COR-L47 (cell line): ENCODE data around the gene HINT3.
"Not testable (repeated sequence)": the region's sequence is repeated elsewhere in the genome, so short reads cannot be mapped to it uniquely, and the experiment has no call there.

ENCODE experiments used
- DNase-seq: peaks from one replicate; lab custom pipeline; 2025; lab: John Stamatoyannopoulos, UW

Gene HINT3

DNA sequence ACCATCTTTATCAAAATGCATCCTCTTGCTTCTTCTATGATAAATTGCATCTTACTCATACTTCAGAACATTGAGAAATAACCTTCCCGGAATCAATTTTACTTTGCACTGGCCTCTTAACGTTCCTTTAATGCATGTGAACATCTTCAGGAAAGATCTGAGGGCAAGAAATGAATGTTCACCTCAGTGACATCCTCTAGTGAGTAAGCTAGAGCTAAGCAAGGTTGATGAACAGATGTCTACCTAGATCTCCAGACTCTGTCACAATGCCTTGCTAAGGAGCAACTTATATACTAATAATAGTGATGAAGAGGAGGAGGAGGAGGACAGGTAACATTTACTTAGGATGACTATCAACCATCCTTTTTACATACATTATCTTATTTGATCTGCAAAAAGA is 16.8 kb upstream of the HINT3 start:
- no peak for DNase-seq

DNA sequence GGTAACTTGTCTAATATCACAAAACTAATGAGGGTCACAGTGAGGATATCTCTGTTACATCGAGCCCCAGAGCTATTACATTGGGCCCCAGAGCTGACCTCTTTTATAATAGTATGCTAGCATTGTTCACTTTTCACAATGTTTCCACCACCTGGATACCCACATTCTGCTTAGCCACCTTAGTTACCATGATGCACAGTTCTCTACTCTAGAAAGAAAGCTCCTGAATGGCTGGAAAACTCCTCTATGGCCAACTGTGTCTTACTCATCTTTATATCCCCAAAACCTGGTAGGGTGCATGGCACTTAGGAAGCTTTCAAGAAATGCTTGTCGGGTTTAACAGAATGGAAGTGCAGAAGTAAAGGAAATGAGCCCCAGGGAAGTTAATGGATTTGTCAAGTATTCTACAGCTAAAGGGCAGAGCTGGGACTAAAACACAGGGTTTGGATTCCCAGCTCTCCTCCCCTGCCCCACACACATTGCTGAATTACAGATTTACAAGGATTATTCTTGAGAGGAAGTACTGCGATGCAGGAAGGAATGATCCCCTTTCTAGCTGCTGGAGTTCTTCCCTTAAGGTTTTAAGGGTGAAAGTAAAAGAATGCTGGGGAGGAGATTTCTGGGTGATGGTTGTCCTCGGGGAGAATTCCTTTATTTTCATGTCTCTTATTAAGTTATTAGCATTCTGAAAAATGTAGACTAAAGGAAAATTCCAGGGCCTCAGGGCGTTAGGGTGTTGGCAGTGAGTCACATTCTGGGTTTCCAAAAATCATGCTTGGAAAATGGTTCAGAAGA is 16.1 kb upstream of the HINT3 start:
- DNase-seq = no peak

DNA sequence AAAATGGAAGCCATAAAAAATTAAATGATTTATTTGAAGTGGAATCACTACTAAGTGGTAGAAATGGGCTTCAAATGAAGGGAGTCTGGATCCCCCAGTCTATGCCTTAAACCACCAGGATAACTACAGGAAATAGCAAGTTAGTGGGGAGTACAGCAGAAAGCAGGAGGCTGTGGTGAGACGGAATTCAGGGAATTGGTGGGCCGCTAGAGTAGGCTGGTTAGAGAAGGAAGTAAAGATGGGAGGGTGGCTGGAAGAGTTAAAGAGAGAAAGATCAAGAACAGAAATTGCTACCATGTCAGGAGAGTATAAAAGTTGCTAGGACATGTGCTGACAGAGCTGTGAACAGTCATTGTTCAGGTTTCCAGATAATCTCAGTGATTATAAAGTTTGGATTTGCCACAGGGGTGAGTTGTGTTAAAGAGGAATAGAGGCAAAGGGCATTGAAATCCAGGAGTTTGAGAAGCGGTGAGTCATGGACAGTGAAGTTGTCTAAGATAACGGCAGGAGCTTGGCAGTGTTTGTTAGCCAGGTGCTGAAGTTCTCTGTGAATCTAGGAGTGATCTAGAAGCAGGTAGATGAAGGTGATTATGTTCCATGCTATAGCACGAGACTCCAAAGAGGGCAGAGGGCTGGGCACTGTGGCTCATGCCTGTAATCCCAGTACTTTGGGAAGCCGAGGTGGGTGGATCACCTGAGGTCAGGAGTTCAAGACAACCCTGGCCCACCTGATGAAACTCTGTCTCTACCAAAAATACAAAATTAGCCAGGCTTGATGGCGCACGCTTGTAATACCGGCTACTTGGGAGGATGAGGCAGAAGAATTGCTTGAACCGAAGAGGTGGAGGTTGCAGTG is 13.7 kb upstream of the HINT3 start:
- DNase-seq = no peak

DNA sequence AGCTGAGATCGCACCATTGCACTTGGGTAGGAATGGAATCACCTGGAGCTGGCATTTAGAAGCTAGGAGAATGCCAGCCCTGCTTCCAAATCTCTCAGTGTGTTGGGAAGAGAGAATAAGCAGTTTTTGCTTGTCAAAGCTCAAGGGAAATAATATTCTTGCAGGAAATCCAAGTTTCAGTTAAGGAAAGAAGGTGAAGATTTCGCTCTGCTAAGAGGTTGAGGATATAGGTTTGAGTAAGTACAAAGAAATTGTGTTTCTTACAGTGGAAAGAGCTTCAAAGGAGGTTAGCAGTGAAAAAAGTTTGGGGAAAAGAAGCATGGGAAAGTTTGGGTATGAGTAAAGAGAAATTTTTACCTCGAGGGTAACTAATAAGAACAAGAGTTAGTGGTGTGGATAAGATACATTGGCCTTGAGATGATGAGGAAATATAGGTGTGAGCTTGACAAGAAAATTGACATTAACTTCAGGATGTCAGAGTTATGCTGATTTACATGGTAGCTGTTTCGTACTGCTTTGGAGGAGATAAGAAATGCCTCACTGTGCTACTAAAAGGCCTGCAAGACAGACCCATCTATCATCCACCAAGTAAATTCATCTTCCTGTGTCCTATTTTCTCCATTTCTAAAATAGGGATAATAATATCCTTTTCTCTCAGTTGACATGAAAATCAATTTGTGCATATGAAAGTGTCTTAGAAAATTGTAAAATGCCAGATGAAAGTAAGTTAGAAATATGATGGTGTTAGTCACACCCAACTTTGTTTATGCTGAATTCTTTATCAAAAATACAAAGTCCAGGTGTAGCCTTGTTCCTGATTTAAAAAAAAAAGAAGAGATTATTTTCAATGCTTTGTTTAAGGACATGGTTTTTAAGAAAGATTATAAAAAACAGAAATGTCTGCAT is 12.8 kb upstream of the HINT3 start:
- no peak for DNase-seq

- no peak for DNase-seq
These were observed 12.1 kb upstream of the HINT3 start for GRCh38 chr6:125944434-125944816.

DNA sequence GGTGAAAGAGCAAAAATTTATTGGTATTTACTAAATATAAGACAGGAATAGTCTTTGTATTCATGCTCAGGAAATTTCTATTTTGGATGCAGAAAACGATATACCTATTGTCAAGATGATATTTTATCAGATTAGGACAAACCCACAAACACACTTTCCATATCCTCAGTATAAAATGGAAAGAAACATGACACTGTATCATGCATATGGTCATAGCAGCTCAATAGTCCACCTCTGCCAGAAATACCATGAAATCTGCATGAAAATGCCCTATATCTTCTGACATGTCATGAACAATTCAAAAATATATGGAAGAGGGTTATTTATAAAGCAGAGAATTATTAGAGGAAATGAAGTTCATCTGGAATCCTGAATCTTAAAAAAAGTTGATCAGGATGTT is 11.7 kb upstream of the HINT3 start:
- DNase-seq = no peak

GRCh38 chr6:125945378-125946141 is 11.0 kb upstream of the HINT3 start:
- DNase-seq = no peak

DNA sequence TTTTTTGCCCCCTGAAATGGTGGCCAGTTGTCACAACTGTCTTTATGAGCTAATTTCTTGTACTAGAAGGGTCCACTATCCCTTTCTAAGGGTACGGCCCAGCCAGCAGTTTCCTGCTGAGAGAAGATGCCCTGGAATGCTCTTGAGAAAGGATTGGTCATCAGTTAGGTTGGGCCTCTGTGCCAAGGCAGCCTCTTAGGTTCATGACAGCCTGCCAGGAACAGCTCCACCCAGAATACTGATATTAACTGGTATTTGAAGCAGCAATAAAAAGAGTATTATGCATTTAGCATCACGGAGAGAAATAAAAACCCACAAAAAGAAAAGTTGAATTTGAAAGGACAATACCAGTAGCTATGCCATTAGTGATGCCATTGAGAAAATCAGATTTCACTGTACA is 9.0 kb upstream of the HINT3 start:
- no peak for DNase-seq

DNA sequence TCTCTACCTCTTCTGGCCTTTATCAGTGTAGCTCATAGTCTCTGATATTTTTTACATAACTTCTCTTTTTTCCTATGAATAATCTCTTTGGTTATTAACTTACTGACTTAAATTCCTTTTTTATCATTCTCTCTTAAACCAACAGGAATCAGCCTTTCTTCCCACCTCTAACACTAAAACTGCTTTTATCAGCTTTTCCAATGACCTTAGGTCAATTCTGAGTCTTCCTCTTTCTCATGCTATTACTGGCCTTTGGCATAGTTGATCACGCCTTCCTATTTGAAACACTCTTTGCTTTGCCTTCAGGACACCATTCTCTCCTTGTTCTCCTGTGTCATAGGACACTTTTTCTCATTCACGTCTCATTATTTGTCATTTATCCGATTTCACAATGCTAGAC is 8.1 kb upstream of the HINT3 start:
- no peak for DNase-seq

- DNase-seq = no peak
These were observed 7.5 kb upstream of the HINT3 start for GRCh38 chr6:125949069-125949468.

DNA sequence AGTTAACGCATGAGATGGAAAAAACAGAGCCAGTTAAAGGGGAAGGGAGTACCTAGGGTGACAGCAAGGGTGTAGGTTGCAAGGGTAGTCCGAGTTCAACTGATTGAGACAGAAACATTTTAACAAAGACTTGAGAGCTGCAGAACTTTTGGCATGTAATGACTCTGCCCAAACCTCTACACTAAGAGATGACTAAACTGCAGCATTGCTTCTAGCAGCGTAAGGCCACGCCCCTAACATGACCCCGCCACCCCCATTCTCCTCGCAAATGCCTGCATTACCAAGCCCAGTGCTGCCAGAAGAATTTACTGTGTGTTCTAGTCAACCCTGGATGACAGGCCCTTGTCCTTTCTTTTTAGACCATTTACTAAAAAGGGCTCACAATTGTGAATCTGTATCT is 6.3 kb upstream of the HINT3 start:
- no peak for DNase-seq

GRCh38 chr6:125950716-125951115 is 5.9 kb upstream of the HINT3 start:
- DNase-seq = not testable (repeated sequence)

- DNase-seq = no peak
These were observed 5.2 kb upstream of the HINT3 start for GRCh38 chr6:125951323-125951722.

DNA sequence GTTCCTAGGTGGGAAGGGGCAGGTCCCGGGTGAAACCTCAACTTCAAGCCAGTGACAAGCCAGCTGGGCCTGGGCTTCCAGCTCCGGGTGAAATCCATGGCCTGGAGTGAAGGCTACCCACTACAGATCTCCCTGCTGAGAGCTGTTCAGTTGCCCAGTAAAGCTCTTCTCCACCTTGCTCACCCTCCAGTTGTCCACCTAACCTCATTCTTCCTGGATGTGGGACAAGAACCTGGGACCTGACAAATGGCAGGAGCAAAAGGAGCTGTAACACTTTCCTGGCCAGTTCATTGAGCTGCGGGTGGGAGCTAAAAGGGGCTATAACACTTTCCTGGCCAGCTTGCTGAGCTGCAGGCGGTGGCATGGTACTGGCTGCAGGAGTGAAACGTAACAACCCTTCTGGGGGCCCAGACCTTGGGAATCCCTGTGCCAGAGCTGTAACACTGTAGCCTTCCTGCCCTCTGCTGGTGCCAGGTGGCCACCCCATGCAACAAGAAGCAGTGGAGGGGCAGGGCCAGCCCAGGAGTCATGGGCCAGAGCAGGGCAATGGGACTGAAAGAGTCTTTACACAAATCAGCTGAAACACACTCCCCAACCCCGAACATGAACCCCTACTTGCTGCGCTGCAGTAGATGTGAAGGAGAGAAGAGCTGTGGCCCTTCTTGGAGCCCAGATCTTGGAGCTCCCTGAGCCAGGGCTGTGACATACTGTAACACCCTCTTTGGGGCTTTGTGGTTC is 3.6 kb upstream of the HINT3 start:
- no peak for DNase-seq

DNA sequence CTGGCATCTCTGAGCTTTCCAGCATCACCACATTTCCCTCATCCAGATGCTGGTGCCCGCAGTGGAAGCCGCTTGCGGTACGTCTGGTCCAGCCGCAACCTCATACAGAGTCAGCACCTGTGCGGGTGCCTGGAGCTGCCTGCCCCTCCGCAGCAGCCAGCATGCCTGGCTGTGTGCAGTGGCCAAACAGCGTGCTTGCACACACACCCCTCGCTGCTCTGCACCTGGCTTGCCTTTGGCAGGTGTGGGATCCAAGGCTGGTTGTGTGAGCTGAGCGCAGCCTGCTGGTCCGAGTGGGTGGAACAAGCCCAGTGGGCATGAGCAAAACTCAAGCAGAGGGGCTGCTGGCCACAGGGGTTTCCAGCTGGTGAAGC is 3.1 kb upstream of the HINT3 start:
- DNase-seq = peak; percentile 75

- no peak for DNase-seq
These were observed 1.7 kb upstream of the HINT3 start for GRCh38 chr6:125954735-125955339.

DNA sequence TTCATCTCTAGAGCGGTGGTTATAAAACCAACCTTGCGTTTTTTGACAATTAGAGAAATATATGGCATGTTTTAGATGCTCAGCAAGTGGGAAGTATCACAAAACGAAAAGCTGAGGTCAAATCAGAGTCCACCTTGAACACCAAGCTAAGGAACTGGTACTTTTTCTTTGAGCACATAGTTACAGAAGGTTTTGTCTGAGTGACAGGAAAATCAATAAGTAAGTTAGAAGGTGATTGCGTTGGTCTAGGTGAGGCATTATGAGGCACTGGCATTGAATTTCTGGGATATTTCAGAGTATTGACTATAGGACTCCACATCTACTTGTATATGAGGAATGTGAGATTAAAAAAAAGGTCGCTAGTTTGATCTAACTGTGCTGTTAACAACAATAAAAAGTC is 597 bp upstream of the HINT3 start:
- no peak for DNase-seq

DNA sequence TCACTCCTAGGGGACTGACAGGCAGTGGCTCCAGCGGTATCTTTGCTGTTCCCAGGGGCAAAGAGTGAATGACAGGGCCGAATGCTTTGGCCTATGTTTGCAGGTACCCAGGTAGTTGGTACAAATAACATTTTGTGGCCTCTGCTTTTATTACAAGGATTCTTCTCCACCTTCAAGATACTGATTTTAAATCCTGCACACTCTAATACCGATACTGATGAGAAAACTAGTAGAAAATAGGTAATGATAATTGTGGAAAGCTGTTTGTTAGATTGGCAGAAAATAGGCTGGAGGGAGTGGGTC is 772 bp downstream of the HINT3 start:
- DNase-seq = no peak

- no peak for DNase-seq
These were observed 1.3 kb downstream of the HINT3 start for GRCh38 chr6:125957845-125958244.

DNA sequence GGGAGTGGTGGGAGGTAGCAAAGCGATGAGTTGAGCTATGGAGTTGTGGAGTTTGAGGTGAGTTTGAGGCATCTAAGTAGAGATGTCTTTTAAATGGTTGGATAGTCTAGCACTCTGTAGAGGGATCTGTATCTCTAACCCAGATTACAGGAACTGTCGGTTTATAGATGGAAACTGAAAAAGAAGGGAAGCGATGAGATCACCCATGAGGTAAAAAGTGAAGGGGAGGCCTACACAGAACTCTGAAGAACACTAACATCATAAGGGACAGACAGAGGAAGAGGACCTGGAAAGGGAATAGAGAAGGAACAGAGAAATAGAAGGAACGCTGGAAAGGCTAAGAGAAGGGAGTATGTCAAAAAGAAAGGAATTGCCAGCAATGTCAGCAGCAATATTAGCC is 2.5 kb downstream of the HINT3 start:
- DNase-seq = no peak

DNA sequence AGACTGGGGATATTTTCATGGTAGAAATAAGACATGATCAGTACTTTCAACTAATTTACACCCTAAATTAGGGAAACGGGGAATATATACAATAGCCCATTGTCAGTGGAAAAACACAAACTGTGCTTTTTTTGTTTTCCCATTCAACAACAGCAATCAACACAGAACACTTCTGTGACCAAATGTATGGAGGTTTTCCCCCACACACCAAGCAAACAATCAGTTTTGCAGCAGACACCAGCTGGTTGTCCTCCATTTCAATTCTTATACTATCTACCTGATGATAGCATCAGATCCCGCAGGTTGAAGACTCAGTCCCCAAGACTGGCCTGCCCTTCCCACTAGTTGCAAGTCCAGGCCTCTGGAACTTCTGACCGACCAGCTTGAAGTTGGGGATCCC is 4.5 kb downstream of the HINT3 start:
- no peak for DNase-seq
